ENCODE measurements around the gene EPHB1. TPM values are rescaled to one million over a fixed set of nuclear protein-coding genes. Genes with fewer than 3 reads are reported as not detected.

Gene EPHB1
- polyA plus RNA-seq, 1 donor from 2014 or later: 18.7 TPM

- Histone ChIP-seq H3K79me2 (replicated peaks; ENCODE audit: insufficient read depth, low read length) (peaks cover 16% of the 10 kb centered on the region), H3K27ac (ENCODE audit: low read length) (no peak overlapping the region), H3K27me3 (ENCODE audit: insufficient read depth, low read depth, low read length) (no peaks in the 10 kb centered on the region), H3K36me3 (ENCODE audit: insufficient read depth, low read length) (no peaks in the 10 kb centered on the region), H3K4me3 (ENCODE audit: low read length) (no peak overlapping the region), H4K20me1 (ENCODE audit: insufficient read depth) (no peaks in the 10 kb centered on the region), H3K9ac (ENCODE audit: low read length) (no peak overlapping the region), H3K4me2 (ENCODE audit: low read length) (no peak overlapping the region), H3K9me2 (ENCODE audit: insufficient read depth, low read length) (no peaks in the 10 kb centered on the region), H2AFZ (ENCODE audit: low read depth, low read length) (no peak overlapping the region), H3F3A (ENCODE audit: insufficient read depth, low read length, poor library complexity, severe bottlenecking) (no peaks in the 10 kb centered on the region), H3K9me3 (ENCODE audit: low read length) (no peaks in the 10 kb centered on the region)
- TF ChIP-seq REST (IDR thresholded peaks at IDR 0.05; ENCODE audit: borderline replicate concordance): no peak
These were observed 63.5 kb downstream of the EPHB1 start for GRCh38 chr3:134858441-134859035.

GRCh38 chr3:134859341-134859740 lies 64.3 kb downstream of the EPHB1 start:
- TF ChIP-seq TAF1 (IDR thresholded peaks at IDR 0.05; ENCODE audit: low read depth): no peak
- no peak for TF ChIP-seq CTCF (IDR thresholded peaks at IDR 0.05; ENCODE audit: poor library complexity, severe bottlenecking)
- TF ChIP-seq SMC3 (conservative IDR thresholded peaks at IDR 0.05; ENCODE audit: poor library complexity): no peak
- no peak for TF ChIP-seq POLR2AphosphoS5 (IDR thresholded peaks at IDR 0.05)
- no peak for TF ChIP-seq MXI1 (conservative IDR thresholded peaks at IDR 0.05; ENCODE audit: poor library complexity, severe bottlenecking)
- no peak for TF ChIP-seq EP300 (conservative IDR thresholded peaks at IDR 0.05; ENCODE audit: poor library complexity, severe bottlenecking)
- Histone ChIP-seq H3F3A (ENCODE audit: insufficient read depth, low read length, poor library complexity, severe bottlenecking) (no peaks in the 10 kb centered on the region), H2AFZ (ENCODE audit: low read depth, low read length) (no peak overlapping the region), H3K36me3 (ENCODE audit: insufficient read depth, low read length) (no peaks in the 10 kb centered on the region), H3K9ac (ENCODE audit: low read length) (no peak overlapping the region), H3K4me3 (ENCODE audit: low read length) (no peak overlapping the region), H3K4me2 (ENCODE audit: low read length) (no peak overlapping the region), H3K9me2 (ENCODE audit: insufficient read depth, low read length) (no peaks in the 10 kb centered on the region), H3K27ac (ENCODE audit: low read length) (no peak overlapping the region), H3K9me3 (ENCODE audit: low read length) (no peaks in the 10 kb centered on the region), H4K20me1 (ENCODE audit: insufficient read depth) (no peaks in the 10 kb centered on the region), H3K27me3 (ENCODE audit: insufficient read depth, low read depth, low read length) (no peaks in the 10 kb centered on the region), H3K79me2 (replicated peaks; ENCODE audit: insufficient read depth, low read length) (peaks cover 16% of the 10 kb centered on the region)

- Histone ChIP-seq H3F3A (ENCODE audit: insufficient read depth, low read length, poor library complexity, severe bottlenecking) (no peaks in the 10 kb centered on the region), H3K9me2 (ENCODE audit: insufficient read depth, low read length) (no peaks in the 10 kb centered on the region), H3K9ac (ENCODE audit: low read length) (no peak overlapping the region), H3K27ac (ENCODE audit: low read length) (no peak overlapping the region), H3K9me3 (ENCODE audit: low read length) (no peaks in the 10 kb centered on the region), H2AFZ (ENCODE audit: low read depth, low read length) (no peak overlapping the region), H3K79me2 (replicated peaks; ENCODE audit: insufficient read depth, low read length) (peaks cover 16% of the 10 kb centered on the region), H3K4me2 (ENCODE audit: low read length) (no peak overlapping the region), H3K27me3 (ENCODE audit: insufficient read depth, low read depth, low read length) (no peaks in the 10 kb centered on the region), H3K36me3 (ENCODE audit: insufficient read depth, low read length) (no peaks in the 10 kb centered on the region), H4K20me1 (ENCODE audit: insufficient read depth) (no peaks in the 10 kb centered on the region), H3K4me3 (ENCODE audit: low read length) (no peak overlapping the region)
- no peak for TF ChIP-seq RAD21 (conservative IDR thresholded peaks at IDR 0.05)
- no peak for TF ChIP-seq TAF1 (IDR thresholded peaks at IDR 0.05; ENCODE audit: low read depth)
- TF ChIP-seq EP300 (conservative IDR thresholded peaks at IDR 0.05; ENCODE audit: poor library complexity, severe bottlenecking): no peak
- no peak for TF ChIP-seq SMC3 (conservative IDR thresholded peaks at IDR 0.05; ENCODE audit: poor library complexity)
- TF ChIP-seq MXI1 (conservative IDR thresholded peaks at IDR 0.05; ENCODE audit: poor library complexity, severe bottlenecking): no peak
- TF ChIP-seq POLR2AphosphoS5 (IDR thresholded peaks at IDR 0.05): no peak
- TF ChIP-seq EZH2 (IDR thresholded peaks at IDR 0.05; ENCODE audit: borderline replicate concordance, insufficient read depth, low read length, poor library complexity, severe bottlenecking): no peak
- TF ChIP-seq REST (IDR thresholded peaks at IDR 0.05; ENCODE audit: borderline replicate concordance): no peak
- no peak for TF ChIP-seq CTCF (IDR thresholded peaks at IDR 0.05; ENCODE audit: poor library complexity, severe bottlenecking)
These were observed 65.1 kb downstream of the EPHB1 start for GRCh38 chr3:134860141-134860540.
